ENCODE data around the gene JPH4.
"Not testable (repeated sequence)": the region's sequence is repeated elsewhere in the genome, so short reads cannot be mapped to it uniquely, and the experiment has no call there.

JPH4 gene

DNA sequence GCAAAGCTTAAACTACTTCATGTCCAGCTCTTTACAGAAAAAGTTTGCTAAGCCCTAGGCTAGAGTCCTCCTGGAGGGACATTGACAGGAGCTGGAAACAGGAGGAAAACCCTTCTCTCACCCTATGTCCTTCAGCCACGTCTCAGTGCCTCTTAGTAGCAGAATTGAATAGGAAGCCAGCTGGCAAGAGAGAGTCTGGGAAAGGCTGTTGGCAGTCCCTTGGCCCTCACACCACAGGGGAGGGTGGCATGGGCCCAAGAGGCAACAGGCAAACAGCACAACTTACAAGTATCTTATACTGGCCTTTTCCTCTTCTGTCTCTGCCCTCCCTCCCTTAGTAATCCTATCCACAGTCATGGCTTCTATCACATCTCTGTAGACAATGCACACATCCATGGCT, 29.9 kb upstream of the JPH4 start:
- DNase-seq = no peak

DNA sequence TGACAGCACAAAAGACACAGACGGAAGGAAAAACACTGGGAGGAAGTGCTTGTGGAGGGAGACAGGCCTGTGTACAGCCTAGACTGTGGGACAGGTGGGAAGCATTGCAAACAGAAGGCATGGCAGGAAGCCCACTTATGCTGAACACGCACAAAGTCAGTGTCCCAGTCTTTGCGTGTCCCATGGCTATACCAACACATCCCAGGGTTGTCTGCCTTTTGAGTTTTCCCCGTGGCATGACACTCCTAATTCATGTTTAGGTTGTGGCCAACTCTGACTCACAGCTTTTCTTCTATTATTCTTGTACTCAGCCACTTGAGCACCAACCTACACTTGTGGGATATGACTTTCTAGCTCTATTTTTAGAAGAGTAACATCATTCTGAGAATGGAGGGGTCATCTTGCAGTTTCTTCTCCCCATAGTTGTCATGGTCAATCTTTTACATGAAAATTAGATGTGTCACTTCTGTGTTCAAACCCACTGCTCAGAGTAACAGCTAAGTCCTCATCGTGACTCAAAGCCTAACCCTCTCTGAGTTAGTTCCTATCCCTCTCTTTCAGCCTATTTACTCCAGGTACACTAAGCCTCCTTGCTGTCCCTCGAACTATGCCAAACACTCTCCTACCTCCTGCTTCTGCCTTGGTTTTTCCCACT, 27.5 kb upstream of the JPH4 start:
- no peak for DNase-seq

DNA sequence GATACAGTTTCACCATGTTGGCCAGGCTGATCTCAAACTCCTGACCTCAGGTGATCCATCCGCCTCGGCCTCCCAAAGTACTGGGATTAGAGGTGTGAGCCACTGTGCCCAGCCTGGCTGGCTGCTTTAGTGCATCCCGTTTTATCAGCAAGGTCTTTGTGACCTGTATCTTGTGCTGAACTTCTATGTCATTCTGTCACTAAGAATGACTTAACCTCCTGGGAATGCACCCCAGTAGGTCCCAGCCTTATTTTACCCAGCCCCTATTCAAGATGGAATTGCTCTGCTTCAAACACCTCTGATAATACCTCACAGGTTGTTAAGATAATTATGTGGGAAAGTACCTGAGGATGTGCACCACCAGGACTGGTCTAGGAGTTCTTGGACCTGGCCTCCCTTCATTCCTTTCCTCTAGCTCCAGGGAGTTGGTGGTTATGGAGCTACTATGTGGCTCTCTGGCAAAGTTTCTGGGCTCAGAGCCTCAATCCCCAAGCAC, 26.1 kb upstream of the JPH4 start:
- DNase-seq = no peak

DNA sequence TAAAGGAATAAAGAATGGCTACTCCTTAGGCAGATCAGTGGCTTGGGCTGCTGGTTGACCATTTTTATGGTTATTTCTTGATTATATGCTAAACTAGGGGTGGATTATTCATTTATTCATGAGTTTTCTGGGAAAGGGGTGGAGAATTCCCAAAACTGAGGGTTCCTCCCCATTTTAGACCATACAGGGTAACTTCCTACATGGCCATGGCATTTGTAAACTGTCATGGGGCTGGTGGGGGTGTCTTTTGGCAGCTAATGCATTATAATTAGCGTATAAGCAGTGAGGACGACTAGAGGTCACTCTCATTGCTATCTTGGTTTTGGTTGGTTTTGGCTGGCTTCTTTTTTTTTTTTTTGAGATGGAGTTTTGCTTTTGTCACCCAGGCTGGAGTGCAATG, 25.6 kb upstream of the JPH4 start:
- no peak for DNase-seq

DNA sequence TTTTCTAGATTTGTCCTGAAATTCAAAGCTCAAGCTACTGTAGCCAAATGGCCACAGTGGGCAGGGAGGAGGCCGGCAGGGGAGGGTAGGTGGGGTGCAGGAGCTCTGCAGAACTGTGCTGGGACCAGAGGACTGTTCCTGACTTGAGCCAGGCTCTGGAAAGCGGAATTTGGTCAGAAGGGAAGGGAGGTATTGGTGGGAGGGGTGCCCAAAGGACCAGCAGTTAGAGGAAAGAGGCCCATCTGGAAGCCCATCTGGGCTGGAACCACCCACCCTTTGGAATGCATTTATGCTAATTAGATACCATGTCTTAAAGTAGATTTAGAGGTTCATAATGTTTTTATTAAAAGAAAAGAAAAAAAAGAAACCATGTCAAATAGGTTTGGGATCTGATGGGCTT, 24.5 kb upstream of the JPH4 start:
- no peak for DNase-seq

DNA sequence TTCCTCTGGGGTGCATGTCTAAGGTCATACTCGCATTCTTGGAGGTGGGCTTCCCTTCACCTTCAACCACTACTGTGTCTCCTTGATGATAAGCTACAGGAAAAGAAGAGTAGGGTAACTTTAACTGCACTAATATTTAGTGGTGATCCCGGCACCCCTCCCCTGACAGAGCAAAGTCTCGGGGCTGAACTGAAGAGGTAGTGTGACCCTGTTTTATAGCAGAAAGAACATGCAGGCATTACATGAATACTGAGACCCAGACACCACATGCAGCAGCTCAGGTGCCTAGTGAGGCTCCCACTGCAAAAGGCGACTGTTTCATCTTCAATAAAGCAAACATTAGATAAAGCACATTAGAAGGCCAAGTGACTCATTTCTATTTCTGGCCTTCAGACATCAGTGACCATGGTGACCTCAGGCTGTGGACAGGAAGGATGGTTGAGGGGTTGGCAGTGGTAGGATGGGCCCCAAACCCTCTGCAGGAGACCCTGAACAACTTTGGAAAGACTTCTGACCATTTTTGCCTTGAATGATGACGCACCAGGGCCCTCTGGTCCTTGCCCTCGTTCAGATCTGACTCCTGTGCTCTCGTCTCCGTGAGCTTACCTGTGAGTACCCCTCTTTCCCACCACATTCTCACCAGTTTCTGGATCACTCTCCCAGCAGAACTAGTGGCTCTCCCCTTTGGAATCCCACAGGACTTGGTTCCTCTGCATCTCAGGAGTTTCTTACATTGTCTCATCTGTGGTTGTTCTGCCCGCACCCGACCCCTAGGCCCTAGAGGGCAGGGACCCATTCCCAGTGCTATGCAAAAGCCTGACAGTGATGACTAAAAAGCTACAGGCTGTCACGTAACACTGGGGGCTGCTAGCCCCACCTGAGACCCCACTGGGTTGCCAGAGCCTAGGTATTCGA, 23.8 kb upstream of the JPH4 start:
- no peak for DNase-seq

DNA sequence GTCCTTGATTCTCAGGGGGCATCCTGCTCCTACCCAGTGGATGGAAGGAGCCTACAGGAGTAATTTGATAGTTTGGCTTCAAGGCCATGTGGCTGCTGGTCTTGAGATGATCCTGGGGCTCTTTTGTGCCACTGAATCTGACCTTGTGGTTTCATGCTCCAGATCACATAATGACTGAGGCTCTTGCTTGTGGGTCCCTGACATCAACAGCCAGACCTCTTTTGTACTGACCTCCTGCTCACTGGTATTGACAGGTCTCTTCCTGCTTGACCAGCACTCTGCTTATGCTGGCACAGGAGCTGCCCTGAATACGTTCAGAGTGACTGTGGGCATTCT, 23.2 kb upstream of the JPH4 start:
- DNase-seq = no peak

DNA sequence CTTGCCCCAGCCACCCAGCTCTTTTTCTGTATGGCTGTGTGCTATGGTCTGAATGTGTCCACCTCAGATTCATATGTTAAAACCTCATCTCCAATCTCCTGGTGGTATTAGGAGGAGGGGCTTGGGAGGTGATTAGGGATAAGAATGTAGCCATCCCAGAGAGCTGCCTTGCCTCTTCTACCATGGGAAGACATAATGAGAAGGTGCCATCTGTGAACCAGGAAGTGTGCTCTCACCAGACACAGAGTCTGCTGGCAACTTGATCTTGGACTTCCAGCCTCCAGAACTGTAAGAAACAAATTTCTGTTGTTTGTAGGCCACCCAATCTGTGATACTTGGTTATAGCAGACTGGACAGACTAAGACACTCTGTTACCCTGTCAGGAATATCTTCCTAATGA, 22.8 kb upstream of the JPH4 start:
- no peak for DNase-seq

DNA sequence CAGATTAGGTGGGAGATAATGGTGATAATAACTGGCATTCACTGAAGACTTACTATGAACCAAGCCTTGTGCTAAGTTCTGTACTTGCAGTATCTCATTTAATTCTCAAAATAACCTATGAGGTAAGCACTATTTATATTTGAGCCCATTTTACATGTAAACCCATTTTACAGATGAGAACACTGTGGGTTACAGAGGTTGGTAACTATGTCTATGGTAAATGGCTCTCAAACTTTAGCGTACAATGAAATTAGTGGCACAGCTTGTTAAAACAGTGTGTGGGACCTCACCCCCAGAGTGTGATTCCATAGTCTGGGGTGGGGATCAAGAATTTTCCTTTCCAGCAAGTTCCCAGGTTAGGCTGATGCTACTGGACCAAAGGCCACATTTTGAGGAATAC, 22.2 kb upstream of the JPH4 start:
- DNase-seq = no peak

DNA sequence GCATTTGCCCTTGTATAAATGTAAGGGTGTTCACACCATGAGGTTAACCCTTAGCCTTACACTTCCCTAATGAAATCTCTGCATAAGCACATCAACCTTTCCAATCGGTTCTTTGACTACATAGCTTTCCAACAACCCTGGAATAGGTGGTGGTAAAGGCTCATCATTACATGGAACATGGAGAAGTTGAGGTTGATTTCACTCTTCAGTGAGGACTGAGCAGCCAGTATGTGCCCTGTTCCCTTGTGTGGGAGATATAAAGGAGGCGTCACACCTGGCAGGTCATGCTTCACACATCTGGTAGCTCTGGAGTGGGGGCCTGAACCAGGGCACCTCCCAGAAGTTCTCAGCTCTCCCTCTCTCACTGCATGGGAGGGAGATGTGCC, 21.7 kb upstream of the JPH4 start:
- no peak for DNase-seq

DNA sequence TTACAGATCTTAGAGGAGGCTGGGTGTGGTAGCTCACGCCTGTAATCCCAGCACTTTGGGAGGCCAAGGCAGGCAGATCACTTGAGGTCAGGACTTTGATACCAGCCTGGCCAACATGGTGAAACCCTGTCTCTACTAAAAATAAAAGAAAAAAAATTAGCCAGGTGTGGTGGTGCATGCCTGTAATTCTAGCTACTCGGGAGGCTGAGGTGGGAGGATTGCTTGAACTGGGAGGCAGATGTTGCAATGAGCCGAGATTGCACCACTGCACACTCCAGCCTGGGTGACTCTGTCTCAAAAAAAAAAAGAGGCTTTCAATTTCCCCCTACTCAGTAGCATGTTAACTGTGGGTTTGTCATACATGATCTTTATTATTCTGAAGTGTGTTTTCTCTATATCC, 15.6 kb upstream of the JPH4 start:
- DNase-seq = not testable (repeated sequence)

DNA sequence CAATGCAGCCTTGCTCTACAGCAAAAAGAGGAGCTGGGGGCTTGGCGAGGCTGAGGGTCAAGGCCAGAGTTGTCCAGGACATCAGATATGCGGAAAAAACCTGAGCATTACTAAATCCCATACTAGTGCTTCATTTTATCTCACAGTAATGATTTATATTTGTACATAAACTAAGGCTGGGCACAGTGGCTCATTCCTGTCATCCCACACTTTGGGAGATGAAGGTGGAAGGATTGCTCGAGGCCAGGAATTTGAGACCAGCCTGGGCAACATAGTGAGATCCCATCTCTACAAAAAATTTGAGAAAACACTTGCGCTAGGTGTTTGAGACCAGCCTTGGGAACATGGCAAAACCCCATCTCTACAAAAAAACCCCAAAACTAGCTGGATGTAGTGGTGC, 11.6 kb upstream of the JPH4 start:
- no peak for DNase-seq

DNA sequence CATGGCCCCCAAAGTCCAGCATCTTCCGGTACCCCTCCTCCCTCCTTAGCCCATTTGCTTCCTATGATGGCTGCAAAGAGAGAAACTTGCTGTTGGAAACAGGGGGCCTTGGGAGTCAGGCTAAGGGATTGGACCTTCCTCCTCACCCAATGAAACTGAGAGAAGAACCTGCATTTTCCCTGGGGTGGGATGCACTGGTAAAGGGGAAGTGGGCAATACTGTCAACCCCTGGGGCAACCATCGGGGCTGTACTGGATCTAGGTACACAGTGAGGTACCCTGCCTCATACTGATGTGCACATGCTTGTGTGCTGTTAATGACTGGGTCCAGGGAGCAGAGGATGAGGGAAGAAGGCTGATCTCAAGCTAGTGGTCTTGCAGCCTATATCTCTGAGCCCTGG, 11.0 kb upstream of the JPH4 start:
- DNase-seq = no peak

DNA sequence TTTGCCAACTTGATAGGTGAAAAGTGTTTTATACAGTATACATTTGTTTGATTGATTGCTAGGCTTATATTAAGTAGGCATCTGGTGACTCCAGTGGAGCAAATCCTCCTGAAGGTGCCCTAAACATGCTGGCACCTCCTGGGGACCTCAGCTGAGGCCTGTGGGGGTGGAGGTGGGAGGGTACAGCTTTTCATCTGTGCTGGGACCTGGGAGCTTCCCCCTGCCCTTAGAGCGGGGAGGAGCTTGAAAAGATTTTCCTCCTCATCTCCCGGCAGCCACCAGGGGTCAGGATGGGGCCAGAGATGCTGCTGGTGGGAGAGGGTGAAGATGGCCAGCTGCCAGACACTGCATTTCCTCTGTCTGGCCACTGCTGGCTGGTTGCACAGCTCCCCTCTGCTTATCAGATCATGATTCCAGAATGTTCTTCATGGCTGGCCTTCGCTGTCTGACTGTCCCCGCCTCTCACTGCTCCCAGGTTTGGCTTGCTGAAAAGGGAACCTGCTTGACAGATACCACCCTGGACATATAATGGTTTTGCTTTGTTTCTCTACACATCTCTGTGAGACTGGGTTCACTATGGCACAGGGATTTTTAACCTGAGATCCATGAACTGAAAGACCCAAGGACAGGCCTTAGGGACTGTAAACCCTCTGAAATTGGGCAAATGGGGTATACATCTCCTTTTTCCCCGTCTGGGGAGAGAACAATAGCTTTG, 10.5 kb upstream of the JPH4 start:
- peak; percentile 96 for DNase-seq

DNA sequence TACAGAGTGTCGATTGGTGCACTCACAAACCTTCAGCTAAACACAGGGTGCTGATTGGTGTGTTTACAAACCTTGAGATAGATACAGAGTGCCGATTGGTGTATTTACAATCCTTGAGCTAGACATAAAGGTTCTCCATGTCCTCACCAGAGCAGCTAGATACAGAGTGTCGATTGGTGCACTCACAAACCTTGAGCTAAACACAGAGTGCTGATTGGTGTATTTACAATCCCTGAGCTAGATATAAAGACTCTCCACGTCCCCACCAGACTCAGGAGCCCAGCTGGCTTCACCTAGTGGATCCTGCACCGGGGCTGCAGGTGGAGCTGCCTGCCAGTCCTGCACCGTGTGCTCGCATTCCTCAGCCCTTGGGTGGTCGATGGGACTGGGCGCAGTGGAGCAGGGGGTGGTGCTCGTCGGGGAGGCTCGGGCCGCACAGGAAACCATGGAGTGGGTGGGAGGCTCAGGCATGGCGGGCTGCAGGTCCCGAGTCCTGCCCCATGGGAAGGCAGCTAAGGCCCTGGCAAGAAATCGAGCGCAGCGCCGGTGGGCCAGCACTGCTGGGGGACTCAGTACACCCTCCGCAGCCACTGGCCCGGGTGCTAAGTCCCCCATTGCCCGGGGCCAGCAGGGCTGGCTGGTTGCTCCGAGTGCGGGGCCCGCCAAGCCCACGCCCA, 6.1 kb upstream of the JPH4 start:
- not testable (repeated sequence) for DNase-seq

DNA sequence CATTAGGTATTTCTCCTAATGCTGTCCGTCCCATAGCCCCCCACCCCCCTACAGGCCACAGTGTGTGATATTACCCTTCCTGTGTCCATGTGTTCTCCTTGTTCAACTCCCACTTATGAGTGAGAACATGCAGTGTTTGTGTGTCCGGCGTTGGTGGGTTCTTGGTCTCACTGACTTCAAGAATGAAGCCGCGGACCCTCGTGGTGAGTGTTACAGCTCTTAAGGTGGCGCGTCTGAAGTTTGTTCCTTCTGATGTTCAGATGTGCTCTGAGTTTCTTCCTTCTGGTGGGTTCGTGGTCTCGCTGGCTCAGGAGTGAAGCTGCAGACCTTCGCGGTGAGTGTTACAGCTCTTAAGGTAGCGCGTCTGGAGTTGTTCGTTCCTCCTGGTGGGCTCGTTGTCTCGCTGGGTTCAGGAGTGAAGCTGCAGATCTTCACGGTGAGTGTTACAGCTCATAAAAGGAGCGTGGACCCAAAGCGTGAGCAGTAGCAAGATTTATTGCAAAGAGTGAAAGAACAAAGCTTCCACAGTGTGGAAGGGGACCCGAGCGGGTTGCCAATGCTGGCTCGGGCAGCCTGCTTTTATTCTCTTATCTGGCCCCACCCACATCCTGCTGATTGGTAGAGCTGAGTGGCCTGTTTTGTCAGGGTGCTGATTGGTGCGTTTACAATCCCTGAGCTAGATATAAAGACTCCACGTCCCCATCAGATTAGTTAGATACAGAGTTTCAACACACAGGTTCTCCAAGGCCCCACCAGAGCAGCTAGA, 5.4 kb upstream of the JPH4 start:
- DNase-seq = peak; percentile 17

DNA sequence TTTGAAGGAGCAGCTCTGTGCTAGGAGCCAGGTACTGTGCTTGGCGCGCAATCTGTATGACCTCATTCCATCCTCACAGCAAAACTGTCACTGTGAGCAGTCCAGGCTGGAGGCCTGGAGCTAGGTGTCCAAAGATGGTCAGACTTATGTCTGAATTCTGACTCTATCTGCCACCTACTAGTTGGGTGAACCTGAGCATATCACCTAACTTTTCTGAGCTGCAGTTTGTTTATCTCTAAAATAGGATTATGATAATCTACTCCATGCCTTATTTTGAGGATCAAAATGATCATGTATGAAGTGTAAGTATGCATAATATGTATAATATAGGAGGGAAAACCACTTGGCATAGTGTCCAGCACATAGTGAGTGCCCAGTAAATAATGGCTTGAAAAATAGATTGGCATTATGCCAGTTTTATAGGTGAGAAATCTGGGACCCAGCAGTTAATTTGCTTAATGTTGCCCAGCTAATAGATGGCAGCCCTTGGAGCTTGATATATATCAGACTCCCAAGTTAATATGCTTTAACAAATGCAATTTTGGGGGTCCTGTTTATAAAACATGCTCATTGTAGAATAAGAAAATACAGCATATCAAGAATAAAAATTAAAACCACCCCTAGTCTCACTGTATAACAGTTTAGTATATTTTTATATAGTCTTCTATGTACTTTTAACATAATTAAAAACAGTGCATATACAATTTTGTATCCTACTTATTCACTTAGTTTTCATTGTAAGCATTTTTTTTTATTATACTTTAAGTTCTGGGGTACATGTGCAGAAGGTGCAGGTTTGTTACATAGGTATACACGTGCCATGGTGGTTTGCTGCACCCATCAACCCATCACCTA, 4.5 kb upstream of the JPH4 start:
- DNase-seq = no peak

DNA sequence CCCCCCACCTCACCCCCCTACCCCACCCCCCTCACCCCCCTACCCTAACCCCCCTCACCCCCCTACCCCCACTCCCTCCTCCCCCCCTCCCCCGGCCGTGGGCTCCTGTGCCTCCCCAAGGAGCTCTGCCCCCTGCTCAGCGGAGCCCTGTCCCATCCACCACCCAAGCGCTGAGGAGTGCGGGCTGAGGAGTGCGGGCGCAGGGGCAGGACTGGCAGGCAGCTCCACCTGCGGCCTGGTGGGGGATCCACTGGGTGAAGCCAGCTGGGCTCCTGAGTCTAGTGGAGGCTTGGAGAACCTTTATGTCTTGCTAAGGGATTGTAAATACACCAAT, 2.3 kb upstream of the JPH4 start:
- DNase-seq = peak; percentile 37

DNA sequence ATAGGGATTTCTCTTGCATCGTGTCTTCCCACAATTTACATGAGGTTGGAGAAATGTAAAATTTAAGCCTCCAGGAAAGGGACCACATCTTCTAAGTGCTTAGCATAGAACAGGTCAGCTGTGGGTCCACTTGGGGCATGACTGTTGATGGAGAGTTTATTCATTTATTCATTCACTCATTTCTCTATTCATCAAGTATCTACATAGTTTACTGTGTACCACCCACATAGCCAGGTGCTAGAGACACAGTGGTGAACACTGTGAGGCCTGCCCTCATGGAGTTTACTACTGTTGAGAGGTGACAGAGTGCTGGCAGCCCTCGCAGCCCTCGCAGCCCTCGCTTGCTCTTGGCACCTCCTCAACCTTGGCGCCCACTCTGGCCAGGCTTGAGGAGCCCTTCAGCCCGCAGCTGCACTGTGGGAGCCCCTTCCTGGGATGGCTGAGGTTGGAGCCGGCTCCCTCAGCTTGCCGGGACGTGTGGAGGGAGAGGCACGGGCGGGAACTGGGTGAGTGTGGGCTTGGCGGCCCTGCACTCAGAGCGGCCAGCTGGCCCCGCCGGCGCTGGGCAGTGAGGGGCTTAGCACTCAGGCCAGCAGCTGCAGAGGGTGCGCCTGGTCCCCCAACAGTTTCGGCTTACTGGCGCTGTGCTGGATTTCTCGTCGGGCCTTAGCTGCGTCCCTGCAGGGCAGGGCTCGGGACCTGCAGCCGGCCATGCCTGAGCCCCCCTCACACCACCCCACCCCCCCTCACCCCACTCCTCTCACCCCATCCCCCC, 1.7 kb upstream of the JPH4 start:
- peak; percentile 33 for DNase-seq

DNA sequence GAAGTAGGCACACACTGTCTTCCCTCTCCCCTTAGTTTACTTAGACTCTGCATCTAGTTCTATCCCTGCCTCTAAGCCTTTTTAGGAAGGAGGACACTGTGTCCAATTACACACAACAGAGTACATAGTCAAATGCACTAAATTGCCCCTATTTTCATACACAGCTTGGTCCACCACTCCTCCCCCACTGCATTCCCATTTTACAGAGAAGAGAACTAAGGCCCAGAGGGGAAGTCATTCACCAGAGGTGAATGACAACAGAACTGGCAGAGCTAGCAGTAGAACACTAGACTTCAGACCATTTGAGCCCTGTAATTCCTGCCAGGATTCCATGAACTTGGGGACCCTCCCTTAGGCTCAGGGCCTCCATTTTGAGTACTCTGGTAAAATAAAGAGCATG, 1.1 kb upstream of the JPH4 start:
- DNase-seq = no peak

DNA sequence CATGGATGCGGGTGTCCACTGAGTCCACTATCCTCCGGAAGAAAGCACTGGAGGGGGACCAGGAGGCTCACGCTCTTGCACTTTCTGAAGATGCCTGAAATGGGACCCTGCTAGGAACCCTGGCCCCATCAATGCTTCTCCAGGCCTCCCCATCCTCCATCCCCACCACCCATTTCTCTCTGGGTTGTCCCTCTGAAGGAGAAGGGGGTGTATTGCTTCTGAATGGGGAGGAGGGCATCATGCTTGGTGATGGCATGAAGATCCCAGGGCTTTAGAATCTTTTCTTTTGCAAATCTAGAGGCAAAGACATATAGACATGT, 681 bp upstream of the JPH4 start:
- DNase-seq = no peak
